Colonic mucosa (tissue), 4 donors: ENCODE measurements around the gene DMXL1. TPM values are rescaled to one million over a fixed set of nuclear protein-coding genes. Genes with fewer than 3 reads are reported as not detected.
A peak's percentile ranks its signal among the peaks of the same experiment; 100 is the strongest.
"Not testable (repeated sequence)": the region's sequence is repeated elsewhere in the genome, so short reads cannot be mapped to it uniquely, and the experiment has no call there.

ENCODE experiments used
- DNase-seq: peaks from one replicate; pipeline ENCODE4 v3.0.0-alpha.2; 2020
- H3K27ac ChIP-seq: fragments of 200-600 bp; one replicate; pipeline ENCODE4 v1.8.0; 2021
- H3K27me3 ChIP-seq: fragments of 200-600 bp; one replicate; pipeline ENCODE4 v1.8.0; 2021
- H3K36me3 ChIP-seq: fragments of 200-600 bp; one replicate; pipeline ENCODE4 v1.8.0; 2021
- H3K4me1 ChIP-seq: fragments of 200-600 bp; one replicate; pipeline ENCODE4 v1.8.0; 2021; ENCODE audit warnings: mild to moderate bottlenecking
- H3K4me3 ChIP-seq: fragments of 200-600 bp; one replicate; pipeline ENCODE4 v1.8.0; 2021
- H3K9ac ChIP-seq, 2 donors: one replicate each; pipeline ENCODE4 v1.7.0; 2013; ENCODE audit warnings: control low read depth in 2 of 2, low read depth in 2 of 2, low read length in 2 of 2
- H3K9me3 ChIP-seq: fragments of 200-600 bp; one replicate; pipeline ENCODE4 v1.8.0; 2021
- CTCF ChIP-seq: fragments of 200-600 bp; IDR thresholded peaks from one replicate; pipeline ENCODE4 v1.8.0; 2022; ENCODE audit warnings: antibody characterized with exemption, mild to moderate bottlenecking
- intact Hi-C: fragments of 100-400 bp; cut with DNase I; formaldehyde crosslinking; loops from one replicate; pipeline ENCODE4 v1.14.1; 2022
- total RNA-seq, 2 donors: library from RNA; stranded (reverse); fragmentation: NEBNext Ultra II Directional in 1 of 2; extraction: Animal tissue kit (Norgen Biotek cat#: 25700) in 1 of 2; gene quantifications; one replicate each; pipeline ENCODE4 v1.2.1, GENCODE V29; 2021
- donor health status: healthy.
- donor health status: DM: no; HTN: no; CAD: no.
- donor health status: DM: no; HTN: no; CAD: no.

DMXL1 gene
- total RNA-seq, 2 donors from 2014 or later: 28.7 to 38.3 TPM

- Histone ChIP-seq H3K4me3 (peak overlapping the region; percentile 80), H3K4me1 (no peaks in the 10 kb centered on the region), H3K9ac (peak overlapping the region; percentile 49 to 97), H3K9me3 (no peaks in the 10 kb centered on the region), H3K27ac (peak overlapping the region; percentile 97), H3K36me3 (no peaks in the 10 kb centered on the region), H3K27me3 (no peaks in the 10 kb centered on the region)
- DNase-seq: peak; percentile 93
- intact Hi-C loops: no loop called here
- TF ChIP-seq CTCF: no peak
Measured at GRCh38 chr5:119070578-119070827, 384 bp upstream of the DMXL1 start.

GRCh38 chr5:119071561-119071995 is 691 bp downstream of the DMXL1 start:
- no peak for TF ChIP-seq CTCF
- Histone ChIP-seq H3K9ac (peak overlapping the region; percentile 95 to 97), H3K27ac (peak overlapping the region; percentile 97), H3K4me3 (peak overlapping the region; percentile 80), H3K4me1 (no peaks in the 10 kb centered on the region), H3K27me3 (no peaks in the 10 kb centered on the region), H3K36me3 (no peaks in the 10 kb centered on the region), H3K9me3 (no peaks in the 10 kb centered on the region)
- DNase-seq: no peak
- intact Hi-C loops: no loop called here

- Histone ChIP-seq H3K27me3 (no peaks in the 10 kb centered on the region), H3K4me3 (peak overlapping the region; percentile 80), H3K9me3 (no peaks in the 10 kb centered on the region), H3K9ac (peak overlapping the region in 1 of 2 donors; percentile 12), H3K36me3 (no peaks in the 10 kb centered on the region), H3K4me1 (no peaks in the 10 kb centered on the region), H3K27ac (peak overlapping the region; percentile 97)
- intact Hi-C loops: no loop called here
- TF ChIP-seq CTCF: no peak
- no peak for DNase-seq
Measured at GRCh38 chr5:119072496-119072895, 1.6 kb downstream of the DMXL1 start.

- H3K9ac ChIP-seq, H3K4me3 ChIP-seq, H3K36me3 ChIP-seq, H3K4me1 ChIP-seq, DNase-seq, H3K9me3 ChIP-seq, H3K27me3 ChIP-seq, intact Hi-C loops, H3K27ac ChIP-seq: not testable (repeated sequence)
Measured at GRCh38 chr5:119073746-119074337, 3.0 kb downstream of the DMXL1 start.

- intact Hi-C loops: no loop called here
- H3K4me1 ChIP-seq: no peaks in the 10 kb centered on the region
- TF ChIP-seq CTCF: no peak
Measured at GRCh38 chr5:119074419-119074818, 3.5 kb downstream of the DMXL1 start.

GRCh38 chr5:119075269-119075668 is 4.4 kb downstream of the DMXL1 start:
- H3K9ac ChIP-seq, H3K9me3 ChIP-seq, H3K4me3 ChIP-seq, H3K36me3 ChIP-seq, H3K27ac ChIP-seq, H3K27me3 ChIP-seq, intact Hi-C loops, H3K4me1 ChIP-seq, DNase-seq: not testable (repeated sequence)

More at GRCh38 chr5:119074419-119074818, 3.5 kb downstream of the DMXL1 start:
- Histone ChIP-seq H3K9me3 (no peaks in the 10 kb centered on the region), H3K9ac (no peak overlapping the region), H3K4me3 (no peak overlapping the region), H3K27me3 (no peaks in the 10 kb centered on the region), H3K36me3 (no peaks in the 10 kb centered on the region), H3K27ac (no peak overlapping the region)
- no peak for DNase-seq
